NCI-H2081 treated with DMSO at 0.1 percent for 48 hours (cell line): Measurements from ENCODE around the gene ITCH.
"Not testable (repeated sequence)": the region's sequence is repeated elsewhere in the genome, so short reads cannot be mapped to it uniquely, and the experiment has no call there.

Source experiments
- DNase-seq: peaks from one replicate; lab custom pipeline; 2025; lab: John Stamatoyannopoulos, UW

Gene ITCH

DNA sequence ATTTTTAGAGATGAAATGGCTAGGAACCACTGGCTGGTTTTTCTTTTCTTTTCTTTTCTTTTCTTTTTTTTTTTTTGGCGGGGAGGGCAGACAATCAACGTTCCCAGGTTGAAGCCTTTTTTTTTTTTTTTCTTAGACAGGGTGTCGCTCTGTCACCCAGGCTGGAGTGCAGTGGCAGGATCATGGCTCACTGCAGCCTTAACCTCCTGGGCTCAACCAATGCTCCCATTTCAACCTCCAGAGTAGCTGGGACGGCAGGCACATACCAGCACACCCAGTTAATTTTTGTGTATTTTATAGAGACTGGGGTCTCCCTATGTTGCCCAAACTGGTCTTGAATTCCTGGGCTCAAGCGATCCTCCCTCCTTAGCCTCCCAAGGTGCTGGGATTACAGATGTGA, 18.8 kb upstream of the ITCH start:
- no peak for DNase-seq

DNA sequence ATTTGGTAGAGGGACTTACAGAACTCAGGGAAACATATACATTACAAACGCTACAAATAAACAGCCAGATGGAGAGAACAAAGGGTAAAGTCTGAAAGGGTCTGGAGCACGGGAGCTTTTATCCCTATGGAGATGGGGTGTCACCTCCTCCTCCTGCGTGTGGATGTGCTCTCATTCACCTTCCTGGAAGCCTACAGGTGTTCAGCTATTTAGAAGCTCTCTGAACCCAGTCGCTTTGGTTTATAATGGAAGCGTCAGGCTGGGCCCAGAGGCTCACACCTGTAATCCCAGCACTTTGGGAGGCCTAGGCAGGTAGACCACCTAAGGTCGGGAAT, 17.7 kb upstream of the ITCH start:
- DNase-seq: no peak

DNA sequence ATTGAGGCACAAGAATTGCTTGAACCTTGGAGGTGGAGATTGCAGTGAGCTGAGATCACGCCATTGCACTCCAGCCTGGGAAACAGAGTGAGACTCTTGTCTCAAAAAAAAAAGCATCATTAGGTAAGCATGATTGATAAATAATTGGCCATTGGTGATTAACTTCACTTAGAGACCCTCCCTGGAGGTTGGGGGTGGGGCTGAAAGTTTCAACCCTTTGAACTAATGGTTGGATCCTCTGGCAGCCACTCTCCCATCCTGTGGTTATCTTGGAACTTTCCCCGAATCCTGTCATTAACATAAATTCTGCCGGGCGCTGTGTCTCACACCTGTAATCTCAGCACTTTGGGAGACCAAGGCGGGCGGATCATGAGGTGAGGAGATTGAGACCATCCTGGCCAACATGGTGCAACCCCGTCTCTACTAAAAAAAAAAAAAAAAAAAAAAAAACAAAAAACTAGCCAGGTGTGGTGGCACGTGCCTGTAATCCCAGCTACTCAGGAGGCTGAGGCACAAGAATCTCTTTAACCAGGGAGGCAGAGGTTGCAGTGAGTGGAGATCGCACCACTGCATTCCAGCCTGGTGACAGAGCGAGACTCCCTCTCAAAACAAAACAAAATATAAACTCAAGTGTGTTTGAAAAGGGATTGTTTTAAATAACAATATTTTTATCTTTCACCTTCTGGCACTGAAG, 17.1 kb upstream of the ITCH start:
- DNase-seq: not testable (repeated sequence)

DNA sequence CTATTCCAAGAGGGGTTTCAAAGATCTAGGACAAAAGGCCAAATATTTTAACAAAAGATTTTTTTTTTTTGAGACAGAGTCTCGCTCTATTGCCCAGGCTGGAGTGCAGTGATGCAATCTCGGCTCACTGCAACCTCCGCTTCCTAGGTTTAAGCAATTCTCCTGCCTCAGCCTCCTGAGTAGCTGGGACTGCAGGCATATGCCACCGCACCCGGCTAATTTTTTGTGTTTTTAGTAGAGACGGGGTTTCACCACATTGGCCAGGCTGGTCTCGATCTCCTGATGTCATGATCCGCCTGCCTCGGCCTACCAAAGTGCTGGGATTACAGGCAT, 16.6 kb upstream of the ITCH start:
- DNase-seq: not testable (repeated sequence)

DNA sequence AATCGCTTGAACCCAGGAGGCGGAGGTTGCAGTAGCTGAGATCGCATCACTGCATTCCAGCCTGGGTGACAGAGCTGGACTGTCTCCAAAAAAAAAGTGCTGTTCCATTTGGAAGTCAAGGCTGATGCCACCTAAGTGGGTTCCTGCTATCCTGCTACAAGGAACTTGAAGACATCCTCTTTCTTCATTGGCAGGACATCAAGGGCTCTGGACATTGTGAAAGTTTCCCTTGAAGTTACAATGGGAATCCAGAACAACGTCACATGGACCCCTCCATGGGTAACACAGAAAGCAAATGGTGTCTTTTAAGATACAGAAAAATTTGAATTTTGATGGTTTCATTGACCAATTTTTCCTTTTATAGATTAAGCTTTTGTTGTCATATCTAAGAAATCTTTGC, 15.5 kb upstream of the ITCH start:
- no peak for DNase-seq

DNA sequence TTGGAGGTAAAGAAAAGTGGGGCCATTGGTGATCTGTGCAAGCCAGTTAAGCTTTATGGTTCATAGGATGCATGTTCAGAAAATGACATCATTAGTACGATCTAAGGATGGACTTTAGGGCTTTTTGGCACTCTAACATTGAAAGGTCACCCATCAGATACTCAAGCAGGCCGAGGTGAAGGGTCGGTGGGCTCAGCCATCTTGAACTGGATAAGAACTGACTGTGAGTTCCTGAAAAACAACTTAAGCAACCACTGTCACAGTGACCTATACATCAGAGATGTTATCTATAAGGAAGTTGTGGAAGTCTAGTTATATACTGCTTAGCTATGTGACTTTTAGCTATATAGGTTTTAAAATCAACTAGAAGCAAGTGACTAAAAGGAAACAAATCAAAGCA, 13.0 kb upstream of the ITCH start:
- no peak for DNase-seq

DNA sequence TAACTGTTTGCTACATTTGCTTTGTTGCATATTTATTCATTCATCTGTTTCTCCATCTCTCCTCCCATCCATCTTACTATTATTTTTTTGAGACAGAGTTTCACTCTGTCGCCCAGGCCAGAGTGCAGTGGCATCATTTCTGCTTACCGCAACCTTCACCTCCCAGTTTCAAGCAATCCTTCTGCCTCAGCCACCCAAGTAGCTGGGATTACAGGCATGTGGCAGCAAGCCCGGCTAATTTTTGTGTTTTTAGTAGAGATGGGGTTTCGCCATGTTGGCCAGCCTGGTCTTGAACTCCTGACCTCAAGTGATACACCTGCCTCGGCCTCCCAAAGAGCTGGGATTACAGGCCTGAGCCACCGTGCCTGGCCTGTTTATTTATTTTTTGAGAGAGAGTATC, 9.6 kb upstream of the ITCH start:
- DNase-seq: not testable (repeated sequence)

DNA sequence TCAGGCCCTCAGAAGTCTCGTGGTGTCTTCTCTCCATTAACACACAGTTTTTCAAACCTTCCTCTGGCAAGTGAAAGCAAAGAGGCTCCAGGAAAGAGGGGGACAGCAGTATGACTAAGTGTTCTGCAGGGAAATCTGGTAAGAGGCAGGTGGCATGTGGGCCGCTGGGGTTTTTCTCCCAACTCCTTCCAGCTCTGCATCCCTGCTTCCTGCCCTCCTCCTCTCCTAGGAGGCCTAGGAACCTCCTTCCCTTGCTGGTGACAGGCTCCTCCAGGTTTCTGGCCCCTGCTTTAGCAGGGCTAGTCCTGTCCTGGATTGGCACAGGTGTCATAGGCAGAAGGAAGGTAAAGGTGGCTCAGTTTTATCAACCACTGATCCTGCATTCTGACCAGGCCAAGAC, 7.6 kb upstream of the ITCH start:
- DNase-seq: no peak

DNA sequence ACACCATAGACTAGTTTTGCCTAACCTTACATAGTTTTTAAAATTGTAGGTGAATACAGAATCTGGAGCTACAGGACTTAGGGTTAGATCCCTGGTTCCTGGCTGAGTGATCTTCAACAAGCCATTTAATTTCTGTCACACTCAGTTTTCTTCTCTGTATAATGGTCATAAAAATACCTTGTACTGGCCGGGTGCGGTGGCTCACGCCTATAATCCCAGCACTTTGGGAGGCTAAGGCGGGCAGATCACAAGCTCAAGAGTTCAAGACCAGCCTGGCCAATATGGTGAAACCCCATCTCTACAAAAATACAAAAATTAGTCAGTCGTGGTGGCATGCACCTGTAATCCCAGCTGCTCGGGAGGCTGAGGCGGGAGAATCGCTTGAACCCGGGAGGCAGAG, 3.3 kb upstream of the ITCH start:
- DNase-seq: not testable (repeated sequence)

DNA sequence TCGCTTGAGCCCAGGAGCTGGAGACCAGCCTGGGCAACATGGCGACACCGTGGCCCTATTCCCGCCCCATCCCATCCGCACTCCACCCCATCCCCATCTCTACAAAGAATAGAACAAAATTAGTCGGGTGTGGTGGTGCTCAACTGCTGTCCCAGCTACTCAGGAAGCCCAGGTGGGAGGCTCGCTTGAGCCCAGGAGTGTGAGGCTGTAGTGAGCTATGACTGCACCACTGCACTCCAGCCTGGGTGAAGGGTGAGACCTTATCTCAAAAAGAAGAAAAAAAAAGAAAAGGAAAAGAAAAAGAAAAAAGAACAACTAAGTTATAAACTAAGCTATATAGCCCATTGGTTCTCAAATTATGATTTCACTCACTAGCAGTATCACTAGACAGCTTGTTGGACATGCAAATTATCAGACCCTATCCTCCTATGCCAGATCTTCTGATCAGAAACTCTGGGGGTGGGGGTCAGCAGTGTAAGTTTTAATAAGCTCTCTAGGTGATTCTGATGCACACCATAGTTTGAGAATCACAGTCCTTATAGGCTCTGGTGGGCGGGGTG, 491 bp upstream of the ITCH start:
- no peak for DNase-seq

DNA sequence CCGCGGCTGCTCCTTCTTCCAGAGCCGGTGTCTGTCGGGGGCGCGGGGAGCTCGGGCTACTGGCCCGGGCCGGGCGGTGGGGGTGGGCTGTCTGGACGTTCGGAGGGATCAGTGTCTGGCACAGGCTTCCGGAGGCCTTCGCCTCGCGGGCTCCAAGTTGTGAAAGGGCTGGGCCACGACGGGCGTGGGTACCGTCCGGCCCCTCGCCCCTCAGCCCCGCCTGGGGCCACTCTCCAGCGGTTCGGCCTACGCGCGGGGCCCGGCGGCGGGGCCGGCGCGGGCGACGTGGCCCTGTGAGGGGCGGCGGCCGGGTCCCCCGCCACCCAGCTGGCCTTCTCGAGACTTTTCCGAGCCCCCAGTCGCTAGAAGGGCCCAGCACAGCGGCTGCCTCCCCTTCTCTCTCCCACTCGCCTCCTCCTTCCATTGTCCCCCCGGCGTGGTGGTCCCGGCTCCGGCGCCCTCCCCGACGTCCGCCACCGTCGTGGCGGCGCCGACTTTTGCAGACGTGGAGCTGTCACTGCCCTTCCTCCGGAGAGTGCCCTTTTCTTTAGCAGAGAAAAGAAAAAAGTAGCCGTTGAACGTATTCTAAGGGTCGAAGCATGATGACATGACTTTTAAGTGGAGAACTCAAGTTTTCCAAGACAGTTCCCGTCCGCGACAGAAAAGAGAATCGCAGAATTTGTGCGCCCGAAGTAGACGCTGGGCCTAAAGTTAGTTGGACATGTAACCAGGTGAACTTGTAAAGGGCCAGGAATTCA, 571 bp downstream of the ITCH start:
- no peak for DNase-seq

DNA sequence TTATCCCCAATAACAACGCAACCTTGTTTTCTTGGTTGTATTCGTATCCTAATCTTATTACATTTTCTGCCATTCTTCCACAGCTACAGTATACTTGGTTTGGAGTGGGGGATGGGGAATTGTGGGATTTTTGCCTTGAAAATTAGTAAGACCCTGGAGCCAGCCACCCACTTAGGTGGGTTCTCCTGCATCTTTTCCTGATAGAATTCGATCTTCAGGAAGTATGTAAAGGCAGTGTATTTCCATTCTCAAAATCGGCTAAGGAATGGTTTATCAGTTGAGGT, 1.1 kb downstream of the ITCH start:
- DNase-seq: no peak

DNA sequence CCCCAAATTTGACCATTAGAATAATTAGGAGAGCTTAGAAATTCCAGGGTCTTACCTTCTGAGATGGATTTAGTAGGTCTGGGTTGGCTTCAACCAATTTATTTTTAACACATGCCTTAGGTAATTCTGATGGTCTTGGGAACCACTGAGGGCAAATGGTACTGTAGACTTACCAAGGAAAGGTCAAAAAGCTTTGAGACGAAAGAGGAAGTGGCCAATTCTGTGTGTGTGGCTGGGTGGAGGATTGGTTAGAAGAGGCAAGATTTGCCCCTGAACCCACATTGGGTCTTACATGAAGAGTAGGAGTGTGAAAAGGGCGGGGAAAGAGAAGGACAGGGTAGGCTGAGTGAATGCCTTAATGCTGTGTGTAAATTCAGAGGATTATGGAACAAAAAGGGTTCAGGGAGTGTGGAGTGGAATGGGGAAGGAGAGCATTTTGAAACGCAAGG, 2.7 kb downstream of the ITCH start:
- DNase-seq: no peak

DNA sequence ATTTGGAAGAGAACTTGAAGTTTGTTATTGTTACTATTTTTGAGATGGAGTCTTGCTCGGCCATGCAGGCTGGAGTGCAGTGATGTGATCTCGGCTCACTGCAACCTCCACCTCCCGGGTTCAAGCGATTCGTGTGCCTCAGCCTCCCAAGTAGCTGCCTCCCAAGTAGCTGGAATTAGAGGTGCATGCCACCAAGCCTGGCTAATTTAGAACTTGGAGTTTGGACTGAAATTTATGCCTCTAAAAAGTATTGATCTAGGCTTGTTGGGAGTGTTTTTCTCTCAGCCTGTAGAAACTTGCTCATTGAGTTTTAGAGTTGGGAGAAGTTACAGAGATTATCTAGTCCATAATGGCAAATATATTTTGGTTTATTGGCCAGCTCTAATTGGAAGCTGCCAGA, 4.1 kb downstream of the ITCH start:
- DNase-seq: no peak

DNA sequence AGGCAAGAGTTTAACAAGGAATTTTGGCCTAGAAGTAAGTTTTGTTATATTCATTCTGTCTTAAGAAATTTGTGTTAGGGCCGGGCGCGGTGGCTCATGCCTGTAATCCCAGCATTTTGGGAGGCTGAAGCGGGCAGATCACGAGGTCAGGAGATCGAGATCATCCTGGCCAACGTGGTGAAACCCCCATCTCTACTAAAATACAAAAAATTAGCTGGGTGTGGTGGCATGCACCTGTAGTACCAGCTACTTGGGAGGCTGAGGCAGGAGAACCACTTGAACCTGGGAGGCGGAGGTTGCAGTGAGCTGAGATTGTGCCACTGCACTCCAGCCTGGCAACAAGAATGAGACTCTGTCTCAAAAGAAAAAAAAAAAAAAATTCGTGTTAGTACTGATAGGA, 4.8 kb downstream of the ITCH start:
- not testable (repeated sequence) for DNase-seq

DNA sequence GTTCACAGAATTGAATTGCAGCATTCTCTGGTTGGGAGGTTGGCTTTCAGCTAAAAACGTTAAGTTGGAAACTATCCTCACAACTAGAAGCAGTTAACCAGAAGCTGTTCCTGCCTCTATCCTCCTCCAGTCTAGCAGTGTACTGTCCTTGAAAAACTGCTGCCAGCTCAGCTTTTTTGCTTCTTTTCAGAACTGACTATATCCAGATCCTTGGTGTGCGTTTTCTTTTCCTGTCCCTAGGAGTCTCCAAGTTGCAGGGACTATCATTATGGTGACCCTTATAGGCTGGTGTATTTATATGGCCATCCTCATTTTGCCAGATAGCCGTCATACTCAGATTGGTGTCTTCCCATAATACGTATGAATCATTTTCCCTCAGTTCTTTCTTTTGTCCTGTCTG, 5.5 kb downstream of the ITCH start:
- no peak for DNase-seq

DNA sequence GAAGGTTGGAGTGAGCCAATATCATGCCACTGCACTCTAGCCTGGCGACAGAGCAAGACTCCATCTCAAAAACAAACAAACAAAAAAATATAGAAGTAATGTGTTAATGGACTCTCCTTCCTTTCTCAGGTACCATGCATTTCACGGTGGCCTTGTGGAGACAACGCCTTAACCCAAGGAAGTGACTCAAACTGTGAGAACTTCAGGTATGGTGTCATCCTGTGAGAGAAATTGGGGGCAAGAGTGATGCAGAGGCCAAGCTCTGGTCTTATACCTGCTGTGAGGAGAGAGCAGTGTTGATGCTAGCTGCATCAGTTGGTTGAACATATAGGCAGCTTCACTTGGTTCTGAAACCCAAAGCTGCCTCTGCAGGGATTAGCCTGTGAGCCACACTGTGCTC, 6.2 kb downstream of the ITCH start:
- no peak for DNase-seq

DNA sequence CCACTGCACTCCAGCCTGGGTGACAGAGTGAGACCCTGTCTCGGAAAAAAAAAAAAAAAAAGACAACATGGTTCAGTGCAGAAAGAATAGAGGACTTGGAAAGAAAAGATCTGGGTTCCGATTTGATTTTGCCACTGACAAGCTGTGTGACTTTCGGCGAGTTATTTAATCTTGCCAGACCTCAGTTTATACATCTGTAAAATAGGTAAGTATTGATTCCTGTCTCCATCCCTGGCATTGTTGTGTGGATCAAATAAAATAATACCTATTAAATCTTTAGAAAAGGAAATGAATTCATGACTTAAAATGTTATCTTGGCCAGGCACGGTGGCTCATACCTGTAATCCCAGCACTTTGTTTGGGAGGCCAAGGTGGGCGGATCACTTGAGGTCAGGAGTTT, 7.0 kb downstream of the ITCH start:
- no peak for DNase-seq

DNA sequence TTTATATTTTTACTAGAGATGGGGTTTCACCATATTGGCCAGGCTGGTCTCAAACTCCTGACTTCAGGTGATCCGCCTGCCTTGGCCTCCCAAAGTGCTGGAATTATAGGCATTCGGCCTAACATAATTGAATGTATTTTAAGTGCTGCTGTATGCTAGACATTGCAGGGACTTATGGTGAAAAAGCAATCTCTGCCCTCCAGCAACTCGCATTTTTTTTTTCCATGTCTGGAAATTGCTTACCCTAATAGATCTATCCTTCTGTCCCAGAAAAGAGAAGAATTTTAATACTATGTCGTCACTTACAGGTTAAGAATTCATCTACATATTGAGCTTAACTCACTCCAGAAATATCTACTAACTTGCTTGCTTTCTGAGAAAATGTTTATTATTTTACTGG, 10.4 kb downstream of the ITCH start:
- no peak for DNase-seq

DNA sequence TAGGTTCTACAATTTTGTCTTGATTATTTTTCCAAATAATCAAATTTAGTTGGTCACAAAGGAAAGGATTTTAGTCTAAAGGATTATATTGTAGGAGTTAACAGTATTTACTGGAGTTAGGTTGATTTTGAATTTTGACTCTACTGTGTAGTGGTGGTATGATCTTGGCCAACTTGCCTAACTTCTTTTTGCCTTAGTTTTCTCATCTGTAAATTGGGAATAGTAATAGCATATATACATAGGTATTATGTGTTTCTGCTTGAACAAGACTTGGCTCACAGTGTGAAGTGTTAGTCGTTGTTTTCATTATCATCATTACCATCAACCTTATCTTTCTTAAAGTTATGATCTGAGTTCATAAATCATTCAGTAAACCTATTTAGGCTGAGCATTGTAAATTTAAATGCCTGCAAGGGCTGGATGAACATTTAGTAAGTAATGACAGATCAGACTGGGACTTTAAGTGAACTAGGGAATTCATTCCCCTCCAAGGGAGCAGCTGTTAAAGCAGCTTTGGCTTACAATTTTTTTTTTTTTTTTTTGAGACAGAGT, 11.2 kb downstream of the ITCH start:
- DNase-seq: no peak

DNA sequence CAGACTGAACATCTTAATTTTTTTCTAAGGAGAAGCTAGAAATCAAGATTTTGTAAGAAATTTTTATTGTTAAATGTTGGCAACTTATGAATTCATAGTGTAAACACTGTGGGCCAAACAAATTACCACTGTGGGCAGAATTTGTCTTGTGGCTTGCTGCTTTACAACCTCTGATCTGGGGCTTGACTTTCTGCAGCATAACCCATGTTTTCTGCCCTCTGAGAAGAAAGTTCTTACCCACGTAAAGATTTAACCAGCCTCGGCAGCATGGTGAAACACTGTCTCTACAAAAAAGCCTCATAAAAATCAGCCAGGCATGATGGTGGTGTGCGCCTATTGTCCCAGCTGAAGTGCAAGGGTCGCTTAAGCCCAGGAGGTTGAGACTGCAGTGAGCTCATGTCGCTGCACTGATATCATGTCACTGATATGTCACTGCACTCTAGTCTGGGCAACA, 12.9 kb downstream of the ITCH start:
- DNase-seq: no peak

DNA sequence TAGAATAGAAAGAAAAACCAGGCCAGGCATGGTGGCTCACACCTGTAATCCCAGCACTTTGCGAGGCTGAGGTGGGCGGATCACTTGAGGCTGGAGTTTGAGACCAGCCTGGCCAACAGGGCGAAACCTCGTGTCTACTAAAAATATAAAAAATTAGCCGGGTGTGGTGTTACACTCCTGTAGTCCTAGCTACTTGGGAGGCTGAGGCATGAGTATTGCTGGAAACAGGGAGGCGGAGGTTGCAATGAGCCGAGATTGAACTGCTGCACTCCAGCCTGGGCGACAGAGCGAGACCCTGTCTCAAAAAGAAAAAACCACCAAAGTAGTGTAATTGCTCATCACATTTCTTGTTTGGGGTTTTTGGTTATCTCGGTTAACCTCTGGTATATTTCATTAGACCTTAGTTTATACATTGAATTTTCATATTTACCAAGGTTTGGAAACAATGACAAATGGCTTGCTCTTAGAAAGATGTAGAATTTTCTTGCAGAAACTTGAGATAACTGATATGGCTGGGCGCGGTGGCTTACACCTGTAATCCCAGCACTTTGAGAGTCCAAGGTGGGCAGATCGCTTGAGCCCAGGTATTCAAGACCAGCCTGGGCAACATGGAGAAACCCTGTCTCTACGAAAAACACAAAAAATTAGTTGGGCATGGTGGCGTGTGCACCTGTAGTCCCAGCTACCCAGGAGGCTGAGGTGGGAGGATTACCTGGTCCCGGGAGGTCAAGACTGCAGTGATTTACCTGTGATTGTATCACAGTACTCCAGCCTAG, 14.2 kb downstream of the ITCH start:
- DNase-seq: no peak

DNA sequence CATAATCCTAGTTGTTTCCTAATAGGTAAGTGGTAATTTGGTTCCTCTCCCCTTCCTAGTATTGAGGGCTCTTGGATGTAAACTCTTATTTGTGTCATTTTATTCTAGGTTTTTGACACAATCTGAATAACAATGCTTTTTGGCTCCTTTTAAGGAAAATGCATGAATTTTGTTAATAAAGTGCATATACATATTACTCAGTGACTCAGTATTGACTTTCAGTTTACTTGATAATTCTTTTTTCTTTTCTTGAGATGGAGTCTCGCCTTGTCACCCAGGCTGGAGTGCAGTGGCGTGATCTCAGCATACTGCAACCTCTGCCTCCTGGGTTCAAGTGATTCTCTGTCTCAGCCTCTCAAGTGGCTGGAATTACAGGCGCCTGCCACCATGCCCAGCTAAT, 19.1 kb downstream of the ITCH start:
- no peak for DNase-seq
